ENCODE measurements around the gene UGT1A7.

DNA sequence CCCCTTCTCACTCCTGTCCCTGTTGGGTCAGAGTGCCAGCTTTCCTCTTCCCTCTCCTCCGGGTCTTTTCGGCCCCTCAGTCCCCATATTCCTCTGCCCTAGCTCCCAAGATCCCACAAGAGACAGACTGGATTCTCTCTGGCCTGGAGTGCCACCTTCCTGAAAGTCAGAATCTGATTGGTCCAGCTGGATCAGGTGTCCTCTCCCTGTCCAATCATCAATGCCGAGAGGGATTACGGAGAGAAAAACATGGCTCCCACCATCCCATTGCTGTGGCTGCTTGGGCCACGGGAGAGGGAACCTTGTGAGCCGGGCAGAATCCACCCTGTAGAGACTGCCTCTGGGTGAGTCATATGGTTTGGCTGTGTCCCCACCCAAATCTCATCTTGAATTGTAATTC is 93.7 kb downstream of the UGT1A7 start:
- TF ChIP-seq, protein P1, sequence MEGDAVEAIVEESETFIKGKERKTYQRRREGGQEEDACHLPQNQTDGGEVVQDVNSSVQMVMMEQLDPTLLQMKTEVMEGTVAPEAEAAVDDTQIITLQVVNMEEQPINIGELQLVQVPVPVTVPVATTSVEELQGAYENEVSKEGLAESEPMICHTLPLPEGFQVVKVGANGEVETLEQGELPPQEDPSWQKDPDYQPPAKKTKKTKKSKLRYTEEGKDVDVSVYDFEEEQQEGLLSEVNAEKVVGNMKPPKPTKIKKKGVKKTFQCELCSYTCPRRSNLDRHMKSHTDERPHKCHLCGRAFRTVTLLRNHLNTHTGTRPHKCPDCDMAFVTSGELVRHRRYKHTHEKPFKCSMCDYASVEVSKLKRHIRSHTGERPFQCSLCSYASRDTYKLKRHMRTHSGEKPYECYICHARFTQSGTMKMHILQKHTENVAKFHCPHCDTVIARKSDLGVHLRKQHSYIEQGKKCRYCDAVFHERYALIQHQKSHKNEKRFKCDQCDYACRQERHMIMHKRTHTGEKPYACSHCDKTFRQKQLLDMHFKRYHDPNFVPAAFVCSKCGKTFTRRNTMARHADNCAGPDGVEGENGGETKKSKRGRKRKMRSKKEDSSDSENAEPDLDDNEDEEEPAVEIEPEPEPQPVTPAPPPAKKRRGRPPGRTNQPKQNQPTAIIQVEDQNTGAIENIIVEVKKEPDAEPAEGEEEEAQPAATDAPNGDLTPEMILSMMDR (IDR thresholded peaks at IDR 0.05) = no peak
- no peak for TF ChIP-seq POLR2A (IDR thresholded peaks at IDR 0.05)
